ENCODE measurements around the gene CLEC4A. TPM values are rescaled to one million over a fixed set of nuclear protein-coding genes. Genes with fewer than 3 reads are reported as not detected.
"Not testable (repeated sequence)": the region's sequence is repeated elsewhere in the genome, so short reads cannot be mapped to it uniquely, and the experiment has no call there.

The CLEC4A gene
- total and polyA plus RNA-seq, 7 donors: 0.49 to 5.5 (median 3.4) TPM

- intact Hi-C loops (cut with DNase I); H3K4me3 ChIP-seq: not testable (repeated sequence)
- WGBS, 2 donors: 94 to 96% methylated on average over 21 to 26 of the region's 28 CpGs
These were observed 60.8 kb downstream of the CLEC4A start for GRCh38 chr12:8184206-8184605.

GRCh38 chr12:8188088-8188487, 64.7 kb downstream of the CLEC4A start:
- H3K9me3 ChIP-seq; H3K27me3 ChIP-seq; H3K4me1 ChIP-seq; DNase-seq; H3K4me3 ChIP-seq; H3K36me3 ChIP-seq; intact Hi-C loops (cut with DNase I); H3K27ac ChIP-seq: not testable (repeated sequence)
- 68 to 88% methylated on average over 2 of the region's 2 CpGs for WGBS, 2 donors

More at GRCh38 chr12:8184206-8184605, 60.8 kb downstream of the CLEC4A start:
- not testable (repeated sequence) for H3K9me3 ChIP-seq, H3K36me3 ChIP-seq, H3K27me3 ChIP-seq, H3K27ac ChIP-seq, H3K4me1 ChIP-seq, DNase-seq

Other genes with a start within 250 kb of the CLEC4A start
- 100 to 1,000 TPM in 1 of 4 donors, 10 to 100 TPM in 3; 12.8 to 110 (median 30.9) TPM for gene SLC2A3, start 187.4 kb upstream of the CLEC4A start, total RNA-seq
- gene SLC2A3, start 187.4 kb upstream of the CLEC4A start, polyA plus RNA-seq: 10 to 100 TPM in 1 of 3 donors, 1 to 10 TPM in 2; 3.0 to 12.6 (median 6.0) TPM
- gene FOXJ2, start 90.9 kb upstream of the CLEC4A start, total RNA-seq: 10 to 100 TPM; 12.5 to 17.1 (median 15.7) TPM
- gene FOXJ2, start 90.9 kb upstream of the CLEC4A start, polyA plus RNA-seq: 1 to 10 TPM; 2.8 to 8.6 (median 4.8) TPM
- 10 to 100 TPM in 3 of 4 donors, 1 to 10 TPM in 1; 6.6 to 16.8 (median 12.2) TPM for gene C3AR1, start 57.3 kb upstream of the CLEC4A start, total RNA-seq
- gene C3AR1, start 57.3 kb upstream of the CLEC4A start, polyA plus RNA-seq: 10 to 100 TPM in 1 of 3 donors, 1 to 10 TPM in 2; 7.6 to 27.3 (median 9.0) TPM
- gene NECAP1, start 41.3 kb upstream of the CLEC4A start, total RNA-seq: 10 to 100 TPM; 23.9 to 31.0 (median 25.2) TPM
- gene NECAP1, start 41.3 kb upstream of the CLEC4A start, polyA plus RNA-seq: 10 to 100 TPM; 21.3 to 45.5 (median 33.0) TPM
- gene ZNF705A, start 33.4 kb downstream of the CLEC4A start, total RNA-seq: not detected
- not detected for gene ZNF705A, start 33.4 kb downstream of the CLEC4A start, polyA plus RNA-seq
- under 1 TPM in 2 of 4 donors, not detected in 2; 0.28 to 0.33 TPM for gene FAM90A1, start 104.0 kb downstream of the CLEC4A start, total RNA-seq
- under 1 TPM in 1 of 3 donors, not detected in 2; 0.41 TPM for gene FAM90A1, start 104.0 kb downstream of the CLEC4A start, polyA plus RNA-seq

Measured in sigmoid colon (tissue), 7 donors.